ENCODE results near the gene PHPT1.
A peak's percentile ranks its signal among the peaks of the same experiment; 100 is the strongest.

The PHPT1 gene

DNA sequence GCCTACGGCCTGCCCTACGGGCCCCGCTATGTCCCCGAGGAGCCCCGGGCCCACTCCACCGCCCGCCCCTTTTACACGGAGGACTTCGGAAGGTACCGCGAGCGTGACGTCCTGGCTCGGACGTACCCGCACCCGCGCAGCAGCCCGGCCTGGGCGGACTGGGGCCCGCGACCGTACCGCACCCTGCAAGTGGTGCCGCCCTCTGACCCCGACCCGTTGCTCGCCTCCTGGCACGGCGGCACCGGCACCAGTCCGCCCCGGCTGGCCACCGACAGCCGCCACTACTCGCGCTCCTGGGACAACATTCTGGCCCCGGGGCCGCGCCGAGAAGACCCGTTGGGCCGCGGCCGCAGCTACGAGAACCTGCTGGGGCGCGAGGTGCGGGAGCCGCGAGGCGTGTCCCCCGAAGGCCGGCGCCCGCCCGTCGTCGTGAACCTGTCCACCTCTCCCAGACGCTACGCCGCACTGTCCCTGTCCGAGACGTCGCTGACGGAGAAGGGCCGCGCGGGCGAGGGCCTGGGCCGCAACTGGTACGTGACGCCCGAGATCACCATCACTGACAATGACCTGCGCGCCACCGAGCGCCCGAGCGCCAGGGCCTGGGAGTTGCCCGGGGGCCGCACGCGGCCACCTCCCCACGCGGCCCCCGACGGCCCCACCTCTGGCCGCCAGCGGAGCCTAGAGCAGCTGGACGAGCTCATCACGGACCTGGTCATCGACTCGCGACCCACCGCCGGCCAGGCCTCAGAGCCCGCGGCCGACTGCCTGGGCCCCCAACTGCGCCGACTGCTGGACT is 3.5 kb upstream of the PHPT1 start:
- Histone ChIP-seq H3K27me3 (no peaks in the 10 kb centered on the region), H3K36me3 (peaks cover under 1% of the 10 kb centered on the region; the same call in 1 of the 2 replicates), H3K9me3 (no peaks in the 10 kb centered on the region), H3K4me1 (peaks cover 25% of the 10 kb centered on the region), H3K4me3 (ENCODE audit: low read depth, low read length) (no peak overlapping the region)
- no peak for DNase-seq
- TF ChIP-seq, protein P1, sequence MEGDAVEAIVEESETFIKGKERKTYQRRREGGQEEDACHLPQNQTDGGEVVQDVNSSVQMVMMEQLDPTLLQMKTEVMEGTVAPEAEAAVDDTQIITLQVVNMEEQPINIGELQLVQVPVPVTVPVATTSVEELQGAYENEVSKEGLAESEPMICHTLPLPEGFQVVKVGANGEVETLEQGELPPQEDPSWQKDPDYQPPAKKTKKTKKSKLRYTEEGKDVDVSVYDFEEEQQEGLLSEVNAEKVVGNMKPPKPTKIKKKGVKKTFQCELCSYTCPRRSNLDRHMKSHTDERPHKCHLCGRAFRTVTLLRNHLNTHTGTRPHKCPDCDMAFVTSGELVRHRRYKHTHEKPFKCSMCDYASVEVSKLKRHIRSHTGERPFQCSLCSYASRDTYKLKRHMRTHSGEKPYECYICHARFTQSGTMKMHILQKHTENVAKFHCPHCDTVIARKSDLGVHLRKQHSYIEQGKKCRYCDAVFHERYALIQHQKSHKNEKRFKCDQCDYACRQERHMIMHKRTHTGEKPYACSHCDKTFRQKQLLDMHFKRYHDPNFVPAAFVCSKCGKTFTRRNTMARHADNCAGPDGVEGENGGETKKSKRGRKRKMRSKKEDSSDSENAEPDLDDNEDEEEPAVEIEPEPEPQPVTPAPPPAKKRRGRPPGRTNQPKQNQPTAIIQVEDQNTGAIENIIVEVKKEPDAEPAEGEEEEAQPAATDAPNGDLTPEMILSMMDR (IDR thresholded peaks at IDR 0.05; ENCODE audit: low read depth, low read length), result no peak

DNA sequence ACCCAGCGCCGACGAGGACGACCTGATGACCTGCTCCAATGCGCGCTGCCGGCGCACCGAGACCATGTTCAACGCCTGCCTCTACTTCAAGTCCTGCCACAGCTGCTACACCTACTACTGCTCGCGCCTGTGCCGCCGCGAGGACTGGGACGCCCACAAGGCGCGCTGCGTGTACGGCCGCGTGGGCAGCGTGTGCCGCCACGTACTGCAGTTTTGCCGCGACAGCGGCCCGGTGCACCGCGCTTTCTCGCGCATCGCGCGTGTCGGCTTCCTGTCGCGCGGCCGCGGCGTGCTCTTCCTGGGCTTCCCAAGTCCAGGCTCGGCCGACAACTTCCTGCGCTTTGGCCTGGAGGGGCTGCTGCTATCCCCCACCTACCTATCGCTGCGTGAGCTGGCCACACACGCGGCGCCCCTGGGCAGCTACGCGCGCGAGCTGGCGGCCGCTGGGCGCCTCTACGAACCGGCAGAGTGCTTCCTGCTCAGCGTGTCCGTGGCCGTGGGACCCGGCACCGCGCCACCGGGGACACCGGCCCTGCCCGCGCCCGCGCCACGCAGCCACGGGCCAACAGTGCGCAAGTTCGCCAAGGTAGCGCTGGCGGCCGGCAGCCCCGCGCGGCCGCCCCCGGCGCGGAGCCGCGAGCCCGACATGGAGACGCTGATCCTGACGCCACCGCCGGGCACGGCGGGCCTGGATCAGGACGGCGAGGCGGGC is 2.7 kb upstream of the PHPT1 start:
- Histone ChIP-seq H3K27me3 (no peaks in the 10 kb centered on the region), H3K9me3 (no peaks in the 10 kb centered on the region), H3K4me1 (peaks cover 16% of the 10 kb centered on the region), H3K36me3 (peaks cover 9% of the 10 kb centered on the region), H3K4me3 (ENCODE audit: low read depth, low read length) (no peak overlapping the region)
- no peak for DNase-seq
- TF ChIP-seq, protein P1 (IDR thresholded peaks at IDR 0.05; ENCODE audit: low read depth, low read length), result no peak

DNA sequence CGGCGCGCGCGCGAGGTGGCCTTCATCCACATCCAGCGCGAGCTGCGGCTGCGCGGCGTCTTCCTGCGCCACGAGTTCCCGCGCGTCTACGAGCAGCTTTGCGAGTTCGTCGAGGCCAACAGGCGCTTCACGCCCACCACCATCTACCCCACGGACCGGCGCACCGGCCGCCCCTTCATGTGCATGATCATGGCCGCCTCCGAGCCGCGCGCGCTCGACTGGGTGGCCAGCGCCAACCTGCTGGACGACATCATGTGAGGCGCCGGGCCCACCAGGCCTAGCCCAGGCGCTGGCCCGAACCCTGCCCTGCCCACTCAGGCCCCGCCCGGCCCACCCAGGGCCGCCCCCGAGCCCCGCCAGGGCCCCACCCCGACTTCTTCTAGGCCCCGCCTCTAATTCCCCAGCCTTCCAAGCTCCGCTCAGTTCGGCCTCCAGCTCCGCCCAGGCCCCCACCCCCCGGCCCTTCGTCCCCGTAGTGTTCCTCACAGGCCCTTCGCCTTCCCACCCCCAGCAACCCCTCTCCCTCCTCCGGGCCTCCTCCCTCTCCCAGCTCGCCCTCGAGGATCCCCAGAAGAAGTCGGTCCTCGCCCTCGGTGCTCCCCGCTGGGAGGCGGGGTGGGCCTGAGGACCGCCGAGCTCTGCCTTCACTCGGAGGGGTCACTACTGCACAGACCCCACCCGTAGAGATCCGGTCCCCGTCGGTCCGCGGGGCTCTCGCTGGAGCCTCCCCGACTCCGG is 2.0 kb upstream of the PHPT1 start:
- peaks cover 9% of the 10 kb centered on the region for H3K4me1 ChIP-seq
- DNase-seq, result no peak
- H3K36me3 ChIP-seq, result peaks cover 10% of the 10 kb centered on the region
- TF ChIP-seq, protein P1 (IDR thresholded peaks at IDR 0.05; ENCODE audit: low read depth, low read length), result no peak
- H3K9me3 ChIP-seq, result no peaks in the 10 kb centered on the region
- peak overlapping the region; percentile 70 for H3K4me3 ChIP-seq (ENCODE audit: low read depth, low read length)
- no peaks in the 10 kb centered on the region for H3K27me3 ChIP-seq

DNA sequence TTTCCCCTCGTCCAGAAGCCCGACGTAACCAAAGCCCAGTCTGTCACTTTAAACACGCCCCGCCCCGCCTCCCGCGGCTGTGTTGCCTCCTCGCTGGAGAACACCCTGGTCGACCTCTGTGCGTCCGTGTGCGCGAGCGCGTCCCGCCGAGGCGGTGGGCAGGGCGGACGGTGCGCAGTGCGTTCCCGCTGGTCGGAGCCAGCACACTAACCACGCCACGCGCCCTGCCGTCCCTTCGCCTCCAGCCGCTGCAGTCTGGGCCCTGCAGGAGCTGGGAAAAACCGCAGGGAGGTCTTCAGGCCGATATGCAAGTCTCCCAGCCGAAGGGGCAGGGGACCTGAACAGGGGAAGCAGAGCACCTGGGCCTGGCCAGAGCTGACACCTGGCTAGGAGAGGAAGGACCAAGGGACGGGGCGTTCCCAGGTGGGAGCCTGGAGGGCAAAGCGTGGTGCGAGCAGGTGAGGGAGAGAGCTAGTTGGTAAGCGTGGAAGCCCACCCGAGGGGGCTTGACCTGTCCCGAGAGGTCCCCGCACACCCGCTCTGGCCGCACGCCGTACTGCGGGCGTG is 1.3 kb upstream of the PHPT1 start:
- H3K4me3 ChIP-seq (ENCODE audit: low read depth, low read length), result peak overlapping the region; percentile 70
- peaks cover 7% of the 10 kb centered on the region for H3K4me1 ChIP-seq
- TF ChIP-seq, protein P1 (IDR thresholded peaks at IDR 0.05; ENCODE audit: low read depth, low read length), result no peak
- peak; percentile 89 for DNase-seq
- H3K9me3 ChIP-seq, result no peaks in the 10 kb centered on the region
- no peaks in the 10 kb centered on the region for H3K27me3 ChIP-seq
- H3K36me3 ChIP-seq, result peaks cover 10% of the 10 kb centered on the region

DNA sequence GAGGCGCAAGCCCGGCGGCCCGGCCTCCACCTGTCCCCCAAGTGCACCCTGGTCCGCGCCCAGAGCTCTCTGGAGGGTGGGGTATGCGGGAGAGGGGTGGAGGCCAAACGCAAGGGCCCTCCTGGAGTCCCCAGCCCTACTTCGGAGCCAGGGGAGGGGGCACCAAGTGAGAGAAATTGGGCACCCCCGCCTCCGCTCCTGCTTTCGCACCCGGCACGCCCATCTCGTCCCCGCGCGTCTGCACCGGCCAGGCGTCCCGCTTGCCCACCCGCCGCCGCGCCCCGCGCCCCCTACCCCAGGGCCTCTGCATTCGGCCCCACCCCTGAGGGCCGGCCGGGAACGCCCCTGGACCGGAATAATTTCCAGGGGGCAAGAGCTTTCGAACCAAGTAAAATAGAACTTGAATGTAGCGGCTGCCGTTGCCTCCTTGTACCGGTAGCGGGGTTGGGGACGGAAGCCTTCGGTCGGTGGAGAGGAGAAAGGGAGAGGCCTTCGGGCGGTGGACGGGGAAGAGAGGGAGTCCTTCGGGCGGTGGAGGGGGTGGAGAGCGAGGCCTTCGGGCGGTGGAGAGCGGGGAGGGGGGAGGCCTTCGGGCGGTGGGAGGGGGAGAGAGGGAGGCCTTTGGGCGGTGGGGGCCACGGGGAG is 694 bp upstream of the PHPT1 start:
- TF ChIP-seq, protein P1 (IDR thresholded peaks at IDR 0.05; ENCODE audit: low read depth, low read length), result no peak
- Histone ChIP-seq H3K4me3 (ENCODE audit: low read depth, low read length) (peak overlapping the region; percentile 70), H3K36me3 (peaks cover 10% of the 10 kb centered on the region), H3K9me3 (no peaks in the 10 kb centered on the region), H3K27me3 (no peaks in the 10 kb centered on the region), H3K4me1 (peaks cover 1% of the 10 kb centered on the region)
- peak; percentile 69 for DNase-seq
